Neuronal stem cell (in vitro differentiated cells): ENCODE results near the gene SUPT5H.
A peak's percentile ranks its signal among the peaks of the same experiment; 100 is the strongest.

Experiments used
- DNase-seq: peaks from one replicate; pipeline ENCODE4 v3.0.0-alpha.2; 2013; ENCODE audit warnings: low spot score
- H2AFZ ChIP-seq: one replicate; pipeline ENCODE4 v1.6.1; 2013; ENCODE audit warnings: mild to moderate bottlenecking, low read length, inconsistent platforms
- H2AK5ac ChIP-seq: 2 replicates; pipeline ENCODE4 v1.6.1; 2013; ENCODE audit warnings: low read depth, mild to moderate bottlenecking, inconsistent platforms, low read length, moderate library complexity, mixed read lengths
- H2BK120ac ChIP-seq: 2 replicates; pipeline ENCODE4 v1.6.1; 2013; ENCODE audit warnings: low read depth, mild to moderate bottlenecking, inconsistent platforms, low read length, moderate library complexity, mixed read lengths
- H2BK12ac ChIP-seq: one replicate; pipeline ENCODE4 v1.6.1; 2013; ENCODE audit warnings: low read length, inconsistent platforms
- H2BK15ac ChIP-seq: 2 replicates; pipeline ENCODE4 v1.6.1; 2013; ENCODE audit warnings: mild to moderate bottlenecking, low read length, inconsistent platforms, mixed read lengths
- H2BK5ac ChIP-seq: one replicate; pipeline ENCODE4 v1.6.1; 2013; ENCODE audit warnings: inconsistent platforms, mild to moderate bottlenecking, low read length, moderate library complexity
- H3K14ac ChIP-seq: one replicate; pipeline ENCODE4 v1.6.1; 2013; ENCODE audit warnings: low read length, inconsistent platforms
- H3K18ac ChIP-seq: 2 replicates; pipeline ENCODE4 v1.6.1; 2013; ENCODE audit warnings: low read length, inconsistent platforms
- H3K23ac ChIP-seq: 2 replicates; pipeline ENCODE4 v1.6.1; 2013; ENCODE audit warnings: low read depth, mild to moderate bottlenecking, mixed read lengths, low read length, inconsistent platforms; ENCODE audit not compliant: poor library complexity
- H3K27ac ChIP-seq: replicated peaks from 3 replicates; pipeline ENCODE4 v1.5.1; 2013; ENCODE audit warnings: low read length, inconsistent platforms
- H3K27me3 ChIP-seq, 3 experiments: 2 replicates each; pipeline ENCODE4 v1.6.1; 2013; ENCODE audit warnings: low read length in 3 of 3, mild to moderate bottlenecking in 2 of 3, inconsistent platforms in 1 of 3, low read depth in 1 of 3, mixed read lengths in 1 of 3, moderate library complexity in 1 of 3; ENCODE audit not compliant: control insufficient read depth in 3 of 3, insufficient read depth in 3 of 3
- H3K36me3 ChIP-seq, 2 donors: replicated peaks in 1 of 2; 2 replicates each; pipeline ENCODE4 v1.6.1; 2013; ENCODE audit warnings: low read length in 2 of 2; ENCODE audit not compliant: control insufficient read depth in 2 of 2, insufficient read depth in 2 of 2
- H3K4ac ChIP-seq: 2 replicates; pipeline ENCODE4 v1.6.1; 2013; ENCODE audit warnings: inconsistent platforms, mild to moderate bottlenecking, low read length, moderate library complexity
- H3K4me1 ChIP-seq, 2 donors: 1 replicate in 1 of 2; 2 replicates in 1 of 2; pipeline ENCODE4 v1.6.1; 2013; ENCODE audit warnings: low read length in 2 of 2, low read depth in 1 of 2; ENCODE audit not compliant: control insufficient read depth in 2 of 2, insufficient read depth in 1 of 2
- H3K4me2 ChIP-seq: one replicate; pipeline ENCODE4 v1.6.1; 2013; ENCODE audit warnings: mild to moderate bottlenecking, low read length, inconsistent platforms; ENCODE audit not compliant: insufficient read depth, poor library complexity, severe bottlenecking
- H3K4me3 ChIP-seq, 2 donors: 2 replicates each; pipeline ENCODE4 v1.5.1; 2013; ENCODE audit warnings: low read length in 2 of 2, mild to moderate bottlenecking in 2 of 2, inconsistent platforms in 1 of 2, moderate library complexity in 1 of 2
- H3K79me1 ChIP-seq: one replicate; pipeline ENCODE4 v1.6.1; 2013; ENCODE audit warnings: low read depth, mild to moderate bottlenecking, inconsistent platforms, low read length, moderate library complexity
- H3K9ac ChIP-seq: one replicate; pipeline ENCODE4 v1.6.1; 2013; ENCODE audit warnings: mild to moderate bottlenecking, low read depth, low read length, inconsistent platforms; ENCODE audit not compliant: poor library complexity
- H3K9me3 ChIP-seq, 2 donors: replicated peaks in 1 of 2; 2 replicates each; pipeline versions ENCODE3 to v1.6.1; 2013; ENCODE audit warnings: low read length in 2 of 2, mild to moderate bottlenecking in 2 of 2, inconsistent platforms in 1 of 2, low read depth in 1 of 2, mixed read lengths in 1 of 2, moderate library complexity in 1 of 2; ENCODE audit not compliant: control insufficient read depth in 2 of 2, insufficient read depth in 1 of 2
- H4K8ac ChIP-seq: one replicate; pipeline ENCODE4 v1.6.1; 2013; ENCODE audit warnings: low read depth, mild to moderate bottlenecking, inconsistent platforms, low read length, moderate library complexity
- H4K91ac ChIP-seq: one replicate; pipeline ENCODE4 v1.6.1; 2013; ENCODE audit warnings: low read length, low read depth, mild to moderate bottlenecking, inconsistent platforms; ENCODE audit not compliant: poor library complexity
- WGBS, 2 donors: extraction: QIAGEN DNeasy Blood & Tissue Kit; methylation state at CpG; one replicate each; pipeline ENCODE4 v1.1.7; 2013; ENCODE audit warnings: missing lambda C conversion rate in 2 of 2, mixed read lengths in 1 of 2; ENCODE audit not compliant: insufficient read length in 2 of 2, insufficient replicate concordance in 1 of 2; ENCODE audit errors: extremely low coverage in 2 of 2; 5-methylcytosine and 5-hydroxymethylcytosine counted together

SUPT5H gene

DNA sequence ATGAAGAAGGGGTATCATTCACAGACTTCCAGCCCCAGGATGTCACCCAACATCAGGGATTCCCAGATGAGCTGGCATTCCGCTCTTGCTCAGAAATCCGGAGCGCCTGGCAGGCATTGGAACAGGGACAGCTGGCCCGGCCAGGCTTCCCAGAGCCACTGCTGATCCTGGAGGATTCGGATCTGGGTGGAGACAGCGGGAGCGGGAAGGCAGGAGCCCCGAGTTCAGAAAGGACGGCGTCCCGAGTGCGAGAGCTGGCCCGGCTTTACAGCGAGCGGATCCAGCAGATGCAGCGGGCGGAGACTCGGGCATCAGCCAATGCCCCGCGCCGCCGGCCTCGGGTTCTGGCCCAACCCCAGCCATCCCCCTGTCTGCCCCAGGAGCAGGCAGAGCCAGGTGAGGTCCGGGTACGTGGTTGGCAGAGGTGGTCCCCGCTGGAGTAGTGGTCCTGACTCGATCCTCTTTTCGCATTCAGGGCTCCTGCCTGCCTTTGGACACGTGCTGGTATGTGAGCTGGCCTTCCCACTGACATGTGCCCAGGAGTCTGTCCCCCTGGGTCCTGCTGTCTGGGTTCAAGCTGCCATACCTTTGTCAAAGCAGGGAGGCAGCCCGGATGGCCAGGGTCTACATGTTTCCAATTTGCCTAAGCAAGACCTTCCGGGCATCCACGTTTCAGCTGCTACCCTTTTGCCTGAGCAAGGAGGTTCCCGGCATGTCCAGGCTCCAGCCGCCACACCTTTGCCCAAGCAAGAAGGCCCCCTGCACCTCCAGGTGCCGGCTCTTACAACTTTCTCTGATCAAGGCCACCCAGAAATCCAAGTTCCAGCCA lies 21.9 kb upstream of the SUPT5H start:
- no peak overlapping the region for H3K9ac ChIP-seq
- no peak overlapping the region for H2BK15ac ChIP-seq
- no peak overlapping the region for H4K91ac ChIP-seq
- no peak overlapping the region for H2AFZ ChIP-seq
- no peak overlapping the region for H3K27ac ChIP-seq
- no peak overlapping the region for H3K18ac ChIP-seq
- no peaks in the 10 kb centered on the region for H3K9me3 ChIP-seq
- peaks cover 2% of the 10 kb centered on the region for H3K79me1 ChIP-seq
- H3K36me3 ChIP-seq = peaks cover 54 to 78% of the 10 kb centered on the region in 2 donors
- no peak overlapping the region for H4K8ac ChIP-seq
- no peaks in the 10 kb centered on the region for H3K27me3 ChIP-seq
- H3K4me1 ChIP-seq = peaks cover 12 to 15% of the 10 kb centered on the region in 2 donors
- H2BK12ac ChIP-seq = no peak overlapping the region
- no peak overlapping the region for H3K23ac ChIP-seq
- H3K4me3 ChIP-seq = no peak overlapping the region
- no peak for DNase-seq
- no peak overlapping the region for H2BK5ac ChIP-seq
- no peak overlapping the region for H2BK120ac ChIP-seq
- H3K4me2 ChIP-seq = no peak overlapping the region
- H3K4ac ChIP-seq = no peak overlapping the region
- H3K14ac ChIP-seq = no peak overlapping the region
- no peak overlapping the region for H2AK5ac ChIP-seq
- no CpG with 5 or more reads among the region's 35 CpGs for WGBS, 2 donors

DNA sequence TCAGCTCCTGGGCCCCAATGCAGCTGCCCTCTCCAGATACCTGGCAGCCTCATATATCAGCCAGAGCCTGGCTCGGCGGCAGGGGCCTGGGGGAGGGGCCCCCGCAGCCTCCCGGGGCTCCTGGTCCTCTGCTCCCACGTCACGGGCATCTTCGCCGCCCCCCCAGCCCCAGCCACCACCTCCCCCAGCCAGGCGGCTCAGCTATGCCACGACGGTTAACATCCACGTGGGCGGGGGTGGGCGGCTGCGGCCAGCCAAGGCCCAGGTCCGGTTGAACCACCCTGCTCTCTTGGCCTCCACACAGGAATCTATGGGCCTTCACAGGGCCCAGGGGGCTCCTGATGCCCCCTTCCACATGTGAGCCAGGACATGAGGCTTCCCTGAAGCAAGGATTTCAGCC lies 20.4 kb upstream of the SUPT5H start:
- no peak overlapping the region for H3K27ac ChIP-seq
- no CpG with 5 or more reads among the region's 16 CpGs for WGBS, 2 donors

DNA sequence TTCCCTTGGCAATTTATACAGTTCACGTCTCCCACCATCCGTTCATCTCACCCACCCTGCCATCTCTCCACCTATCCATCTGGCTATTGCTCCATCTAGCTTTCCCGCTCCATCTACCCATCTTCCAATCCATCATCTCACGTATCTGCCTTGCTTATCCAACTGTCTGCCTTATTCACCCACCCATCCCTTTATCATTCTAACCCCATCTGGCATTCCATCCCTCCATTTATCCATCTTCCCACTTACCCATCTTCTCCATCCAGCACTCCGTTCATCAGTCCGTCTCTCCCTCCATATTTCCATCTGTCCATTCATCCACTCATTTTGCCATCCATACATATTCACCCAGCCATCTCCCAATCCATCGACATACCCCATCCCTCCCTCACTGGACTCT lies 19.6 kb upstream of the SUPT5H start:
- WGBS, 2 donors = 100% methylated on average over 2 to 4 of the region's 7 CpGs
- H2BK12ac ChIP-seq = no peak overlapping the region
- H3K4me2 ChIP-seq = no peak overlapping the region
- H3K9me3 ChIP-seq = no peaks in the 10 kb centered on the region
- peaks cover 2% of the 10 kb centered on the region for H3K79me1 ChIP-seq
- no peak overlapping the region for H4K8ac ChIP-seq
- no peak overlapping the region for H2BK5ac ChIP-seq
- no peak overlapping the region for H3K9ac ChIP-seq
- no peak overlapping the region for H2AK5ac ChIP-seq
- no peak overlapping the region for H3K18ac ChIP-seq
- no peak overlapping the region for H3K14ac ChIP-seq
- no peak overlapping the region for H2BK120ac ChIP-seq
- peaks cover 18 to 19% of the 10 kb centered on the region in 2 donors for H3K4me1 ChIP-seq
- H3K36me3 ChIP-seq = peaks cover 39 to 57% of the 10 kb centered on the region in 2 donors
- H3K4me3 ChIP-seq = no peak overlapping the region
- no peak overlapping the region for H3K4ac ChIP-seq
- H3K23ac ChIP-seq = no peak overlapping the region
- DNase-seq = no peak
- H4K91ac ChIP-seq = no peak overlapping the region
- H2AFZ ChIP-seq = no peak overlapping the region
- H2BK15ac ChIP-seq = no peak overlapping the region
- no peaks in the 10 kb centered on the region for H3K27me3 ChIP-seq
- peak overlapping the region; percentile 35 for H3K27ac ChIP-seq

More for the DNA sequence above, 20.4 kb upstream of the SUPT5H start:
- H3K18ac ChIP-seq = no peak overlapping the region
- no peak overlapping the region for H3K9ac ChIP-seq
- H2BK12ac ChIP-seq = no peak overlapping the region
- no peak overlapping the region for H3K4me3 ChIP-seq
- H2BK120ac ChIP-seq = no peak overlapping the region
- H4K8ac ChIP-seq = no peak overlapping the region
- H2BK5ac ChIP-seq = no peak overlapping the region
- H3K14ac ChIP-seq = no peak overlapping the region
- H3K4me2 ChIP-seq = no peak overlapping the region
- H3K9me3 ChIP-seq = no peaks in the 10 kb centered on the region
- H2AFZ ChIP-seq = no peak overlapping the region
- peaks cover 47 to 65% of the 10 kb centered on the region in 2 donors for H3K36me3 ChIP-seq
- H2BK15ac ChIP-seq = no peak overlapping the region
- peaks cover 2% of the 10 kb centered on the region for H3K79me1 ChIP-seq
- H2AK5ac ChIP-seq = no peak overlapping the region
- H3K27me3 ChIP-seq = no peaks in the 10 kb centered on the region
- H3K4ac ChIP-seq = no peak overlapping the region
- H4K91ac ChIP-seq = no peak overlapping the region
- no peak for DNase-seq
- peaks cover 18 to 19% of the 10 kb centered on the region in 2 donors for H3K4me1 ChIP-seq
- peak overlapping the region; percentile 9 for H3K23ac ChIP-seq

DNA sequence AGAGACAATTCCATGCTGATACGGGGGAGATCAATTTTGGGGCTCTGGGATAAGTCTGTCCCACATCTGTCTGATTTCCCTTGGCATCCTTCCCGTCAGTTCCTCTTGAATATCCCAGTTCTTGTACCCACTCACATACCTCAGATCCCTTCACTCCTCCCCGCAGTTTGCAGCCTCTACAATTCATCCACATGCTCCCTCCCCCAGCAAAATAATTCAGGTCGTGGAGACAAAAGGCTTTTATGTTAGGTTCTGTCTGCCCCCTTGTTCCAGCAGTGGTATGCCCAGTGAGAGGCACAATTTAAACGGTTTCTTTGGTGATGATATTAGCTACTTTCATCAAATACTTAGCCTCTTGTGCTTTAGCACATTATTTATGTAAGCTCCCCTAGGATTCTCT lies 19.2 kb upstream of the SUPT5H start:
- no peak overlapping the region for H2AK5ac ChIP-seq
- no peak overlapping the region for H3K14ac ChIP-seq
- H2AFZ ChIP-seq = no peak overlapping the region
- no peak overlapping the region for H3K4me2 ChIP-seq
- H4K8ac ChIP-seq = no peak overlapping the region
- H2BK15ac ChIP-seq = no peak overlapping the region
- H2BK5ac ChIP-seq = no peak overlapping the region
- H2BK120ac ChIP-seq = no peak overlapping the region
- no peak overlapping the region for H3K23ac ChIP-seq
- no peaks in the 10 kb centered on the region for H3K79me1 ChIP-seq
- no peaks in the 10 kb centered on the region for H3K9me3 ChIP-seq
- no peak overlapping the region for H2BK12ac ChIP-seq
- H3K4me1 ChIP-seq = peaks cover 18 to 19% of the 10 kb centered on the region in 2 donors
- no peak overlapping the region for H3K4me3 ChIP-seq
- no peak overlapping the region for H3K18ac ChIP-seq
- peaks cover 40 to 53% of the 10 kb centered on the region in 2 donors for H3K36me3 ChIP-seq
- no peaks in the 10 kb centered on the region for H3K27me3 ChIP-seq
- no peak overlapping the region for H3K9ac ChIP-seq
- H3K4ac ChIP-seq = no peak overlapping the region
- DNase-seq = no peak
- peak overlapping the region; percentile 35 for H3K27ac ChIP-seq
- no peak overlapping the region for H4K91ac ChIP-seq
- no CpG with 5 or more reads among the region's 5 CpGs for WGBS, 2 donors
